ENCODE data around the gene ACKR2. TPM values are rescaled to one million over a fixed set of nuclear protein-coding genes. Genes with fewer than 3 reads are reported as not detected.

Gene ACKR2
- 1.5 TPM for total RNA-seq
- long read RNA-seq, partial matches to known transcripts = 0 of 3 reads
- long read RNA-seq, other reads (novel, unspliced or antisense) = 3 of 3 reads

GRCh38 chr3:42809202-42809601 lies at the start of gene ACKR2:
ACKR2 (plus strand) TSS chr3:42809445; CDS start chr3:42864503, 55,058 bp downstream.
- no peak for DNase-seq (ENCODE audit: low spot score)
- intact Hi-C loops (cut with DNase I) = no loop called here

- intact Hi-C loops (cut with DNase I) = no loop called here
- no peak for DNase-seq (ENCODE audit: low spot score)
These were observed 47.1 kb upstream of the ACKR2 start for GRCh38 chr3:42762046-42762724.

GRCh38 chr3:42763021-42763420 lies 46.2 kb upstream of the ACKR2 start:
- intact Hi-C loops (cut with DNase I) = no loop called here
- no peak for DNase-seq (ENCODE audit: low spot score)

GRCh38 chr3:42764115-42764514 lies 45.1 kb upstream of the ACKR2 start:
- DNase-seq (ENCODE audit: low spot score) = no peak
- intact Hi-C loops (cut with DNase I) = no loop called here

GRCh38 chr3:42764561-42765295 lies 44.5 kb upstream of the ACKR2 start:
- no peak for DNase-seq (ENCODE audit: low spot score)
- intact Hi-C loops (cut with DNase I) = no loop called here

GRCh38 chr3:42769477-42770131 lies 39.6 kb upstream of the ACKR2 start:
- DNase-seq (ENCODE audit: low spot score) = no peak
- intact Hi-C loops (cut with DNase I) = no loop called here

- DNase-seq (ENCODE audit: low spot score) = no peak
- intact Hi-C loops (cut with DNase I) = no loop called here
These were observed 38.0 kb upstream of the ACKR2 start for GRCh38 chr3:42771271-42771670.

- intact Hi-C loops (cut with DNase I) = no loop called here
These were observed 36.4 kb upstream of the ACKR2 start, which contains the start of gene CCDC13 for GRCh38 chr3:42772670-42773408. CCDC13 (minus strand) TSS chr3:42773253; CDS start chr3:42758345, 14,908 bp downstream.

GRCh38 chr3:42773409-42773751 lies 35.9 kb upstream of the ACKR2 start:
- intact Hi-C loops (cut with DNase I) = no loop called here
- DNase-seq (ENCODE audit: low spot score) = no peak

More at GRCh38 chr3:42772670-42773408, 36.4 kb upstream of the ACKR2 start, which contains the start of gene CCDC13:
- DNase-seq (ENCODE audit: low spot score) = peak; percentile 99

GRCh38 chr3:42778644-42779043 lies 30.6 kb upstream of the ACKR2 start:
- intact Hi-C loops (cut with DNase I) = no loop called here
- DNase-seq (ENCODE audit: low spot score) = no peak

- DNase-seq (ENCODE audit: low spot score) = no peak
- intact Hi-C loops (cut with DNase I) = loop anchor here (2.0 to 5.0 kb wide), 2 partner anchors 57 to 100 kb away; no protein-coding TSS in a partner anchor
These were observed 28.8 kb upstream of the ACKR2 start for GRCh38 chr3:42780398-42780797.

- intact Hi-C loops (cut with DNase I) = loop anchor here (2.0 to 5.0 kb wide), 2 partner anchors 56 to 100 kb away; no protein-coding TSS in a partner anchor
- no peak for DNase-seq (ENCODE audit: low spot score)
These were observed 28.1 kb upstream of the ACKR2 start for GRCh38 chr3:42780892-42781700.

- no peak for DNase-seq (ENCODE audit: low spot score)
- intact Hi-C loops (cut with DNase I) = no loop called here
These were observed 23.0 kb upstream of the ACKR2 start for GRCh38 chr3:42786212-42786611.

GRCh38 chr3:42786631-42787030 lies 22.6 kb upstream of the ACKR2 start:
- no peak for DNase-seq (ENCODE audit: low spot score)
- intact Hi-C loops (cut with DNase I) = no loop called here

GRCh38 chr3:42790714-42791229 lies 18.5 kb upstream of the ACKR2 start:
- DNase-seq (ENCODE audit: low spot score) = no peak
- intact Hi-C loops (cut with DNase I) = no loop called here

- intact Hi-C loops (cut with DNase I) = no loop called here
- no peak for DNase-seq (ENCODE audit: low spot score)
These were observed 13.5 kb upstream of the ACKR2 start for GRCh38 chr3:42795621-42796181.

- intact Hi-C loops (cut with DNase I) = no loop called here
- no peak for DNase-seq (ENCODE audit: low spot score)
These were observed 12.8 kb upstream of the ACKR2 start for GRCh38 chr3:42796332-42796885.

GRCh38 chr3:42799376-42799775 lies 9.9 kb upstream of the ACKR2 start:
- DNase-seq (ENCODE audit: low spot score) = no peak
- intact Hi-C loops (cut with DNase I) = no loop called here
